Upper lobe of left lung (tissue), 4 donors: ENCODE results near the gene ACMSD.

Experiments
- CTCF ChIP-seq, 6 experiments: fragments of 450-650 bp in 4 of 6; fragments of 200-600 bp in 2 of 6; sonication (generic) in 2 of 6; IDR thresholded peaks; one replicate each; pipeline ENCODE4 v1.5.1; 2016 to 2019; ENCODE audit warnings: antibody characterized with exemption in 6 of 6
- EP300 ChIP-seq, 4 donors: sonication (generic); formaldehyde crosslinking; IDR thresholded peaks; one replicate each; pipeline ENCODE4 v1.5.1; 2017; ENCODE audit warnings: antibody characterized with exemption in 4 of 4, control low read depth in 2 of 4
- POLR2A ChIP-seq, 4 donors: fragments of 450-650 bp; IDR thresholded peaks; one replicate each; pipeline ENCODE4 v1.5.1; 2016 to 2017; ENCODE audit warnings: antibody characterized with exemption in 4 of 4, mild to moderate bottlenecking in 2 of 4

DNA sequence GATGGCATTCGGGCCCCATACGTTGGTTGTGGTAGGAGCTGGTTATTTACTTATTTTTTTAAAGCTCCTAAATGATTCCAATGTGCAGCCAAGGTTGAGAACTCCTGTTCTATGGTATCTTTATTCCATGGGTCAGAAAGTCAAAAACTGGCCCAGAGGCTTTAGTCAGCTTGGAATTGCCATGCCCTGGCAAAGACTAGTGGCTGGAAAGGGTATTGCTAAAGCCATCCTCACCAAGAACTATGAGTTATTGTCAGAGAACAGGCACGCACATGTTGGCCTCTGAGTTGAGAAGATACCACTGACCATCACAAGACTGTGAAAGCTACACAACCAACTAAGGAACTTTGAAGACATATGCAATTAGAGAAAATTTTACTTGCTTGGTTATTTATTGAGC lies 47.9 kb upstream of the ACMSD start:
- no peak for TF ChIP-seq CTCF (IDR thresholded peaks at IDR 0.05)
- no peak for TF ChIP-seq EP300 (IDR thresholded peaks at IDR 0.05)
- TF ChIP-seq POLR2A (IDR thresholded peaks at IDR 0.05): no peak
